H9 (cell line): ENCODE results near the gene PANK2. TPM values are rescaled to one million over a fixed set of nuclear protein-coding genes. Genes with fewer than 3 reads are reported as not detected.

ENCODE experiments used
- DNase-seq: peaks from one replicate; pipeline ENCODE4 v3.0.0-alpha.2; 2017
- H2AFZ ChIP-seq: one replicate; pipeline ENCODE4 v1.6.1; 2013; ENCODE audit warnings: mild to moderate bottlenecking, low read length, control low read depth, moderate library complexity
- H2AK5ac ChIP-seq: 2 replicates; pipeline ENCODE4 v1.6.1; 2013; ENCODE audit warnings: low read length, control low read depth, mixed read lengths; ENCODE audit not compliant: insufficient read length
- H2BK120ac ChIP-seq: one replicate; pipeline ENCODE4 v1.6.1; 2013; ENCODE audit warnings: low read depth, mild to moderate bottlenecking, low read length, control low read depth, inconsistent platforms; ENCODE audit not compliant: poor library complexity, severe bottlenecking
- H2BK12ac ChIP-seq: 2 replicates; pipeline ENCODE4 v1.6.1; 2013; ENCODE audit warnings: low read length, control low read depth, mixed read lengths, low read depth; ENCODE audit not compliant: insufficient read length
- H2BK15ac ChIP-seq: 2 replicates; pipeline ENCODE4 v1.6.1; 2013; ENCODE audit warnings: low read depth, low read length, control low read depth
- H2BK20ac ChIP-seq: one replicate; pipeline ENCODE4 v1.6.1; 2013; ENCODE audit warnings: low read depth, mild to moderate bottlenecking, low read length, control low read depth, inconsistent platforms; ENCODE audit not compliant: poor library complexity, severe bottlenecking
- H2BK5ac ChIP-seq: 2 replicates; pipeline ENCODE4 v1.6.1; 2013; ENCODE audit warnings: low read length, control low read depth, mixed read lengths; ENCODE audit not compliant: insufficient read length
- H3K14ac ChIP-seq: 2 replicates; pipeline ENCODE4 v1.6.1; 2013; ENCODE audit warnings: low read length, control low read depth; ENCODE audit not compliant: insufficient read depth
- H3K18ac ChIP-seq: 2 replicates; pipeline ENCODE4 v1.6.1; 2013; ENCODE audit warnings: low read depth, mild to moderate bottlenecking, mixed read lengths, low read length, control low read depth; ENCODE audit not compliant: insufficient read length
- H3K23ac ChIP-seq: 2 replicates; pipeline ENCODE4 v1.6.1; 2013; ENCODE audit warnings: low read length, control low read depth, mixed read lengths, low read depth; ENCODE audit not compliant: insufficient read length
- H3K23me2 ChIP-seq: 2 replicates; pipeline ENCODE4 v1.6.1; 2013; ENCODE audit warnings: low read depth, mild to moderate bottlenecking, mixed read lengths, low read length, control low read depth; ENCODE audit not compliant: insufficient read length, poor library complexity, severe bottlenecking
- H3K27ac ChIP-seq: 2 replicates; pipeline ENCODE4 v1.5.1; 2013; ENCODE audit warnings: low read length, control low read depth, mixed read lengths, low read depth; ENCODE audit not compliant: insufficient read length
- H3K27me3 ChIP-seq: 2 replicates; pipeline ENCODE4 v1.6.1; 2013; ENCODE audit warnings: low read length, control low read depth, inconsistent platforms; ENCODE audit not compliant: insufficient read depth
- H3K4ac ChIP-seq: 2 replicates; pipeline ENCODE4 v1.6.1; 2013; ENCODE audit warnings: low read depth, mild to moderate bottlenecking, control low read depth, inconsistent platforms, low read length, moderate library complexity
- H3K4me1 ChIP-seq: 2 replicates; pipeline ENCODE4 v1.6.1; 2013; ENCODE audit warnings: low read length, control low read depth, inconsistent platforms; ENCODE audit not compliant: insufficient read depth
- H3K4me2 ChIP-seq: 2 replicates; pipeline ENCODE4 v1.6.1; 2013; ENCODE audit warnings: low read length, control low read depth, mixed read lengths; ENCODE audit not compliant: insufficient read length, insufficient read depth
- H3K56ac ChIP-seq: 2 replicates; pipeline ENCODE4 v1.6.1; 2013; ENCODE audit warnings: low read depth, mild to moderate bottlenecking, mixed read lengths, low read length, control low read depth; ENCODE audit not compliant: insufficient read length
- H3K79me1 ChIP-seq: 2 replicates; pipeline ENCODE4 v1.6.1; 2013; ENCODE audit warnings: low read depth, mild to moderate bottlenecking, moderate library complexity, low read length, control low read depth, inconsistent platforms; ENCODE audit not compliant: insufficient read depth, poor library complexity, severe bottlenecking
- H3K79me2 ChIP-seq: 2 replicates; pipeline ENCODE4 v1.6.1; 2013; ENCODE audit warnings: low read length, control low read depth, inconsistent platforms; ENCODE audit not compliant: insufficient read depth
- H3K9ac ChIP-seq: 2 replicates; pipeline ENCODE4 v1.6.1; 2013; ENCODE audit warnings: low read length, control low read depth, mixed read lengths; ENCODE audit not compliant: insufficient read length; ENCODE audit errors: extremely low read depth
- H3K9me3 ChIP-seq: one replicate; pipeline ENCODE4 v1.6.1; 2013; ENCODE audit warnings: low read depth, low read length, inconsistent platforms; ENCODE audit not compliant: control insufficient read depth
- H3T11ph ChIP-seq: one replicate; pipeline ENCODE4 v1.6.1; 2013; ENCODE audit warnings: mild to moderate bottlenecking, low read length, control low read depth, inconsistent platforms
- H4K20me1 ChIP-seq: one replicate; pipeline ENCODE4 v1.6.1; 2013; ENCODE audit not compliant: control insufficient read depth, insufficient read length, insufficient read depth
- H4K5ac ChIP-seq: 2 replicates; pipeline ENCODE4 v1.6.1; 2013; ENCODE audit warnings: low read depth, mild to moderate bottlenecking, mixed read lengths, low read length, control low read depth; ENCODE audit not compliant: insufficient read length
- H4K8ac ChIP-seq: replicated peaks from 2 replicates; pipeline ENCODE4 v1.6.1; 2013; ENCODE audit warnings: low read length, control low read depth, mixed read lengths, low read depth; ENCODE audit not compliant: insufficient read length
- H4K91ac ChIP-seq: 2 replicates; pipeline ENCODE4 v1.6.1; 2013; ENCODE audit warnings: low read depth, mild to moderate bottlenecking, moderate library complexity, mixed read lengths, low read length, control low read depth; ENCODE audit not compliant: insufficient read length
- H3K27ac Mint-ChIP-seq, 3 experiments: 2 replicates in 2 of 3; 3 replicates in 1 of 3; pipeline ENCODE4 v1.8.0; 2020 to 2021; ENCODE audit warnings: mixed read lengths in 3 of 3, mild to moderate bottlenecking in 1 of 3, moderate library complexity in 1 of 3
- H3K27me3 Mint-ChIP-seq: 2 replicates; pipeline ENCODE4 v1.8.0; 2021; ENCODE audit warnings: low read depth, mild to moderate bottlenecking, moderate library complexity, mixed read lengths
- H3K36me3 Mint-ChIP-seq, 3 experiments: 2 replicates in 2 of 3; 3 replicates in 1 of 3; pipeline ENCODE4 v1.8.0; 2020 to 2021; ENCODE audit warnings: low read depth in 3 of 3, mixed read lengths in 3 of 3; ENCODE audit not compliant: insufficient read depth in 1 of 3
- H3K4me1 Mint-ChIP-seq, 2 experiments: 2 replicates each; pipeline ENCODE4 v1.8.0; 2020; ENCODE audit warnings: mixed read lengths in 2 of 2
- H3K4me3 Mint-ChIP-seq, 2 experiments: 2 replicates in 1 of 2; 3 replicates in 1 of 2; pipeline ENCODE4 v1.8.0; 2020 to 2021; ENCODE audit warnings: mild to moderate bottlenecking in 2 of 2, mixed read lengths in 2 of 2, moderate library complexity in 1 of 2
- H3K9me3 Mint-ChIP-seq, 2 experiments: 2 replicates in 1 of 2; 3 replicates in 1 of 2; pipeline ENCODE4 v1.8.0; 2020; ENCODE audit warnings: mild to moderate bottlenecking in 2 of 2, mixed read lengths in 2 of 2, moderate library complexity in 1 of 2
- CTCF ChIP-seq: fragments of 200-600 bp; sonication (generic); conservative IDR thresholded peaks from 3 replicates; pipeline ENCODE4 v1.8.0; 2021; ENCODE audit warnings: antibody characterized with exemption, mild to moderate bottlenecking
- WGBS: extraction: QIAGEN DNeasy Blood & Tissue Kit; methylation state at CpG from one replicate; pipeline ENCODE4 v1.1.7; 2013; ENCODE audit warnings: missing lambda C conversion rate, low lambda C conversion rate, mixed read lengths; ENCODE audit not compliant: insufficient read length; ENCODE audit errors: extremely low coverage; 5-methylcytosine and 5-hydroxymethylcytosine counted together
- total RNA-seq: library from RNA; stranded (reverse); gene quantifications from 2 replicates; pipeline ENCODE4 v1.2.1, GENCODE V29; 2021

Gene PANK2
- total RNA-seq, 1 experiment from 2014 or later = 65.4 TPM

DNA sequence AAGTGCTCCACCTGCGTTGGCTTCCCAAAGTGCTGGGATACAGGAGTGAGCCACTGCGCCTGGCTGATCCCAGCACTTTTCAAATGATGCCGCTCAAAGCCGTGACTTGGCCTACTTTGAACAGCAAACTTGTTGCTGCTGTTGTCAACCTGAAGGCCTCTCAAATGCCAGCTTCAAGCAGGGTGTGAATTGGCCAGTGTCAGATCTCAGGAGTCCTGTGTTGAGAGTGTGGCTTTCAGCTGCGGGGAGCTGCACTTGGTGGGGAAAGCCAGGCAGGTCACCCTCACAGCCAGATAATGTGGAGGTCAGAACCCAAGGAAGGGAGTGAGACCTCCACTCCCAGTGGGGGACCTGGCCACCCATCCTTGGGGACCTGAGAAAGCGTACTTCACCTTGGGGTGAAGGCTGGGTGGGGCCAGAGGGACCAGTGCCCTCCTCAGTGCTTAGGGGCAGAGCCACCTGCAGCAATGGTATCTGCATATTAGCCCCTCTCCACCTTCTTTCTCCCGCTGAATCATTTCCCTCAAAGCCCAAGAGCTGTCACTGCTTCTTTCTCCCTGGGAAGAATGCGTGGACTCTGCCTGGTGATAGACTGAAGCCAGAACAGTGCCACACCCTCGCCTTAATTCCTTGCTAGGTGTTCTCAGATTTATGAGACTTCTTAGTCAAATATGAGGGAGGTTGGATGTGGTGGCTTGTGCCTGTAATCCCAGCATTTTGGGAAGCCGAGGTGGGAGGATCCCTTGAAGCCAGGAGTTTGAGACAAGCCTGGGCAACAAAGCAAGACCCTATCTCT, 19.1 kb upstream of the PANK2 start:
- no peaks in the 10 kb centered on the region for H3K4me1 Mint-ChIP-seq
- no peaks in the 10 kb centered on the region for H3K27me3 ChIP-seq
- H3K9me3 Mint-ChIP-seq = no peaks in the 10 kb centered on the region; a peak in 1 of 5 replicates
- no peak overlapping the region for H4K5ac ChIP-seq
- H3K9ac ChIP-seq = no peak overlapping the region
- H2AFZ ChIP-seq = no peak overlapping the region
- no peak overlapping the region for H2BK15ac ChIP-seq
- peaks cover 8 to 33% (median 20%) of the 10 kb centered on the region in 3 experiments; a peak in 6 of 7 replicates for H3K36me3 Mint-ChIP-seq
- no peak overlapping the region for H4K8ac ChIP-seq
- H3K18ac ChIP-seq = no peak overlapping the region
- H4K20me1 ChIP-seq = no peaks in the 10 kb centered on the region
- no peak overlapping the region for H3T11ph ChIP-seq
- H3K4me3 Mint-ChIP-seq = no peak overlapping the region
- no peaks in the 10 kb centered on the region for H3K79me2 ChIP-seq
- no peak overlapping the region for H2BK5ac ChIP-seq
- H2AK5ac ChIP-seq = no peak overlapping the region
- no peak overlapping the region for H3K23ac ChIP-seq
- H2BK20ac ChIP-seq = no peak overlapping the region
- H2BK120ac ChIP-seq = no peak overlapping the region
- TF ChIP-seq CTCF = no peak
- no CpG with 5 or more reads among the region's 10 CpGs for WGBS
- H3K9me3 ChIP-seq = no peaks in the 10 kb centered on the region
- no peak overlapping the region for H4K91ac ChIP-seq
- H3K4me1 ChIP-seq = no peaks in the 10 kb centered on the region
- H3K23me2 ChIP-seq = no peaks in the 10 kb centered on the region
- no peak overlapping the region for H2BK12ac ChIP-seq
- no peak overlapping the region for H3K27ac ChIP-seq
- H3K4ac ChIP-seq = no peak overlapping the region
- H3K27ac Mint-ChIP-seq = no peak overlapping the region; a peak in 1 of 7 replicates
- DNase-seq = no peak
- H3K79me1 ChIP-seq = no peaks in the 10 kb centered on the region
- H3K14ac ChIP-seq = no peak overlapping the region; the same call in 1 of the 2 replicates
- H3K27me3 Mint-ChIP-seq = no peaks in the 10 kb centered on the region
- H3K56ac ChIP-seq = no peak overlapping the region
- no peak overlapping the region for H3K4me2 ChIP-seq
